Stimulated activated CD4-positive, alpha-beta T cell treated with anti-CD3 and anti-CD28 coated beads, Interleukin-1b, Interleukin-23, amount 100 ng/mL, for 24 hours (primary cell): ENCODE results near the gene CAPN10.
"Not testable (repeated sequence)": the region's sequence is repeated elsewhere in the genome, so short reads cannot be mapped to it uniquely, and the experiment has no call there.

Source experiments
- DNase-seq, 4 experiments: peaks; one replicate each; pipeline ENCODE4 v3.0.0-alpha.2; 2020; ENCODE audit warnings: low read depth in 4 of 4, low spot score in 1 of 4

The CAPN10 gene

DNA sequence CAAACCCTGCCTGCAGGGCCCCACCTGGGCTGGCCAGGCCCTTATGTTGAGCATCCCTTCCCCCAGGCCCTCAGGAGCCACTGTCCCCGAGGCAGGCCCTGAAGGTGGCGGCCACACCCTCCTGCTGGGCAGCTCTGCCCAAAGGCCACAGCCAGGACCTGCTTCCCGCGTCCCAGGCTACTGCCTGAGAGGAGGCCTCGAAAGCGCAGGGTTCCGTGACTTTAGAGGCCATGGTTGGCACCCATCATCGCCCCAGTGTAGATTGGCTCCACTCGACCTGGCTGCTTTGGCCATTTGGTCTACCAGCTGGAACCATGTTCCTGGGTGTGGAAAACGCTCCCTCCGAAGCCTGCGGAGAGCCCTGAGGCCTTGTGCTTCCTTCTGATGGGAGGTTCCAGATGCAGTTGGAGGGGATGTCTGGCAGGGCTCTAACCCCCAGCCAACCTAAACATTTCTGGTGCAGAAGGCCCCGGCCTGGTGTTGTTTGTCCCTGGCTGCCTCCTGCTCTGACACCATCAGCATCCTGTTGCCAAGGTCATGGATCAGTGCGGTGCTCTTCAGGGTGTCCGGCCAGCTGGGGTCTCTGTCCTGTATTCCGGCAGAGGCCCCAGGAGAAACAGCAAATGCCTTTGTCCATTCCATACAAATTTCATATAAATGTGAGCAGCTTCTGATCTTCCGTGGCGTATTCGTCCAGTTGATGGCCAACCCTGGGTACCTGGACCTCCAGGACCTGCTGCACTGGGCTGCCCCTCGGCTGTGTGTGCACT lies 14.7 kb downstream of the CAPN10 start:
- DNase-seq = no peak

DNA sequence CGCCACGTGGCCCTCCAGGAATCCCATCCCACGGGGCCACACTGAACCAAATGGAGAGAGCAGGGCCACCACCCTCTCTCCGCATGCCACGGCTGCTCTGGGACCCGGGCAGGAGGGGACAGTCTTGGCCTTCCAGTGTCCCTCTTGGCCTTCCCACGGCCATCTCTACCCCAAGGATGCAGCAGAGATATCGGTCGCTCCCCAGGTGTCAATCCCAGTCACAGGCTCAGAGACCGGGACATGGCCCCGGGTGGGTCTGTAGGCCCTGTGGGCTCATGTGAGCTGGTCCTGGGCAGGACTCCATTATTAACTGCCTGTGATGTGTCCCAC lies 15.3 kb downstream of the CAPN10 start:
- DNase-seq = no peak

DNA sequence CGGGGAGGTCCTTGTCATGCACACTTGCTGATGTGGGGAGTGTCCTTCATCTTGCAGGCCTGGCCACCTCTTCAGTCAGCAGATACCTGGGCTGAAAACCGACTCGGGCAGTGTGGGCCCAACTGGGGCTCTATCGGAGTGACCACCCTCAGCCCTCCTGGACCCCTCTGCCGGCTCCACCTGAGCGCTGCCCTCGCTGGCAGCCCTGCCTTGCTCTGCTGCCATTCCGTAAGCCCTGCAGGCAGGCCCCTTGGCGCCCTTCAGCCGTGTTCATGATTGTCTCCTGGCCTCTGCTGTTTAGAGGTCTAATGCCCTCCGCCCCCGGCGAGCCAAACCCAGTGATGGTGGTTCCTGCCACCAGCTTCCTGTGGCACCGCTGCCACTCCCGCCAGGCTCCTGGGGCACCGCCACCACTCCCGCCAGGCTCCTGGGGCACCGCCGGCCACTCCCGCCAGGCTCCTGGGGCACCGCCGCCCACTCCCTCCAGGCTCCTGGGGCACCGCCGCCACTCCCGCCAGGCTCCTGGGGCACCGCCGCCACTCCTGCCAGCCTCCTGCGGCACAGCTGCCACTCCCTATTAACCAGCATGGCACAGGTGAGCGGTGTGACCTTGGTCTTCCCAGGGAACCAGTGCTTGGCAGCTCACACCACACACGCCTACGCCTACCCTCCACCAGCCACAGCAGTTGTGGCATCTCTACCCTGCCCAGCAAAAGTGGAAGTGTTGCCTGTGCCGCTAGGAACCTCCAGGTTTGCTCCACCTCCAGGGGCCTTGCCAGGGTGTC lies 15.9 kb downstream of the CAPN10 start:
- no peak for DNase-seq

DNA sequence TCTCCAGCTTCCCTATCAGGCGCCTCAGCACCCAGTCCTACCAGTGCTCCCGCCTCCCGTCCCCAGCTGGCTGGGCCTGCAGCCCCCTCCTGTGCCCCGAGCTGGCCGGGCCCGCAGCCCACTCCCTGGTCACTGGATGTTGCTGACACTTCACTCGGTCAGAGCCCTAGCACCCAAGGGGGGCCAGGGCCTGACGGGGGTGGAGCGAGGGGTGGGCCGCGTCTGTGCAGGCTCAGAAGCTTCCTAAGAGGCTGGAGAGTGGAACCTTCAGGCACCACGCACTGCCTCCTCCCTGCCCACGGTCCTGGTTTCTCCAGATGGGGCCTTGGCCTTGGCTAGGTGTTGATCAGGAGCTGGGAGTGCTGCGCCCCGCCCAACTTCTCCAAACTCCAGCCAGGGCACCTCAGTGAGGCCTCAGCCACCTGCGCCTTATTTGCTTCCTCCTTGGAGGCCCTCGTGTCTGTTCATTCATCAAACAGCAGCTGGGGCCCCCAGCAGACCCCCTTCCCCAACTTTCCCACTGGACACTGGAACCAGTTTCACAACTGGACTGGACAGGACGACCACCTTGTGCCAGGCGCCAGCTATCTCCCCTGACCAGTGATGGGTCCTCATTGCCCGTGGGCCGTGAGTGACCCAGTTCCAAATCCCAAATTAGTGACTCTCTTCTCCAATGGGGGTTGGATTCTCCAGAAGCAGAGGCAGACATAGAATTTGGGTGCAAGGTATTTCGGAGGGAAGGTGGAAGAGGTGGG lies 16.7 kb downstream of the CAPN10 start:
- no peak for DNase-seq

DNA sequence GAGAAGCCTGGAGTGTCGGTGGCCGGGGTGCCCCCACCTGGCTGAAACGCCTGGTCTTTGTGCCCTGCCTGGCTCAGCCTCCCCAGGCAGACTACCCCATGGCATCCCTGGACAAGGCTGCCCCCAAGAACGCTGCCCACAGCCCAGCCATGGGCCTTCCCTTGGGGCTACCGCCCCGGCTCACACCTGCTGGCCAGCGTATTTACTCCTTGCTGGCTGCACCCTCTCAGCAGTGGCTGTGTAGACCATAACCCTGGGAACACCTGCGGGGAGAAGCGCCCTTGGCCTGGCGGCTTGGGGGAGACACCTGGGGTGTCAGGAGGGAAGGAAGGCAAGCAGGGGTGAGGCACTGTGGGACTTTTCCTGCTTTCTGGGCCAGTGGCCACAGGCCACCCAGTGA lies 17.3 kb downstream of the CAPN10 start:
- no peak for DNase-seq

DNA sequence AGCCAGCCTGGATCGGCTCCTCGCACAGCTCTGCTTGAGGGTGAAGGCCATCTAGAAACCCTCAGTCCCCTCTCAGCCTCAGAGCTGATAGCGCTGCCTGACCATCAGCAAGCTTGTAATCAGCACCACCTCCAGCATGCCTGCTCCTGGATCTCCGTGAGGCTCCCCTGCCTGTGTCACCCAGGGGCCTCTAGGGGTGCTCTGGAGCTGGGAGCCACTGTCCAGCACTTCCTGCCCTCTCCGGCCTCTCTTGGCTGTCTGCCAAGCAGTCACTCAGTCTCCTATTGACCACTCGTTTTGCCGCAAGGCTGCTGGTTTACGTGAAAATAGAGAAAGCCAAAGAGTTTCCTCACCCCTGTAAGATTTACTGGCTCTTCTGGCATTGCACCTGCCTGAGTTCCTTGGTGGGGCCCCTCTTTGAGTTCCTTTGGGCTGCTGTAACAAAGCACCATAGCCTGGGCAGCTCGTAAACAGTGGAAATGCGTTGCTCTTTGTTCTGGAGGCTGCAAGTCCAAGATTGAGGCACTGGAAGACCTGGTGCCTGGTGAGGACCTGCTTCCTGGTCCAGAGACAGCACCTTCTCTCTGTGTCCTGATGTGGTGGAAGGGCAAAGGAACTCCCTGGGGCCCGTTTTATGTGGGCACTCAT lies 17.9 kb downstream of the CAPN10 start:
- no peak for DNase-seq

DNA sequence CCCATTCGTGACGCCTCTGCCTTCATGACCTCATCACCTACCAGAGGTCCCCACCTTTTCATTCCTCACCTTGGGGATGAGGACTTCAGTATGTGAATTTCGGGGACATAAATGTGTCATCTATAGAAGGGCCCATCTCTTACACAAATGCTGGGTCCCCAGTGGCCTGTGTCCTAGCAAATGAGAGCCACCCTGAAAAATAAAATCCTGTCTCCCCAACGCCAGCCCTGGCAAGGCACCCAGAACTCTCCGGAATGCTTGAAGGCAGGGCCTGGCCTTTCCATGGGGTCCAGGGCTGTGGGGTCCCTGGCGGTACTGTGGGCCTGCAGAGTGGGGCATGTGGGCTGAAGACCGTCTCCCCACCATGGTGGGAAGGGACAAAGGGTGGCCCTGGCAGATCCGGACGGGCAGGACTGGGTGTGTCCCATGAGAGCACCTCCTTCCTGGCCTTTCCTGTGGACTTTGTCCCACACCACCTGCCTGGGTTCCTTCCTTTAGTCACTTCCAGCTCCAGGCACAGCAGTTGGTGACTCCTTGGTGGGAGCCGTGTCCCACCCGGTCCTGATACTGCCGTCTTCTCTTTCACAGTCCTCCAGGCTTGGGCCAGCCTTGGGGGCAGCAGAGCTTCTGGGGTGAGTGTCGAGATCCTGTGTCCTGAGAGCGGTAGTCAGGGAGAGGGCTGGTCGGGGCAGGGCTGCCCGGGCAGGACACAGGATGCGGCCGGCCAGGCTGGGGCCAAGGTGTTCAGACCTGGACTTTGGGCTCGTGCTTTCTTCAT lies 18.6 kb downstream of the CAPN10 start:
- no peak for DNase-seq

DNA sequence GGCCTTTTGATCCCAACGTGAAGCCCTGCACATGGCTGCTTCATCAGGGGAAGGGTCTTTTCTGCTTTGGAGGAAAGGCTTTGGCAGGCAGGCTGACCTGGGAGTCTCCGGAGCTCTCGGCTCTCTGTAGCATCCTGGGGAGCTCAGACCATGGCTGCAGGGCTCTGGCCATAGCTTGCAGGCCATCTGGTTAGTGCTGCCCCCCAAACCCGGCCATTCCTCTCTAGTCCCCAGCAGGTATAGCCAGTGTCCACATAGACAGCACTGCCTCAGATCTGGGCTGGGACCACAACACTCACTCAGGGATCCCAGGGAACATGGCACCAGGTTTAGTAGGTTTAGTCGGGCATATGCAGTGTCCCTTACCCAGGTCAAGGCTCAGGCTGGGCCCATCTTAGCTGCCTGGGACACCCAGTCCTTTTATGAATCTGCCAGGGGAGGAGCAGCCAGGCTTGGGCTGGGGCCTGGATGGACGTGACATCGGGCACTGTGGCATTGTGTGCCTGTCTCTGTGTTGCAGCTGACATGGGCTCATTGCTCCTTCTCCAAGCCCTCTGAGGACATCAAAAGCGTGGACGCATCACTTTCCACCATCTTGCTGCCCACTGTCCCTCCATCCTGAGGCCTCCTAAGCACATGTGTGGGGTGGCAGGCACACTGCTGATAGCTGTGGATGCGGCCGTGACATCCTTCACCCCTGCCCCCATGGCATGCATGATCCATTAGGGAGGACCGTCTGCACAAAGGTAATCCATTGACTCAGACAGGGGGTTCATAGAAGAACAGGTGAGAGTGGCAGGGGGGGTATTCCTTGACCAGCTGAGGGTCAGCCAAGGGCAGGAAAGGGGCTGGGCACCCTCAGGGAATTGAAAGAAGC lies 19.6 kb downstream of the CAPN10 start:
- DNase-seq = no peak

DNA sequence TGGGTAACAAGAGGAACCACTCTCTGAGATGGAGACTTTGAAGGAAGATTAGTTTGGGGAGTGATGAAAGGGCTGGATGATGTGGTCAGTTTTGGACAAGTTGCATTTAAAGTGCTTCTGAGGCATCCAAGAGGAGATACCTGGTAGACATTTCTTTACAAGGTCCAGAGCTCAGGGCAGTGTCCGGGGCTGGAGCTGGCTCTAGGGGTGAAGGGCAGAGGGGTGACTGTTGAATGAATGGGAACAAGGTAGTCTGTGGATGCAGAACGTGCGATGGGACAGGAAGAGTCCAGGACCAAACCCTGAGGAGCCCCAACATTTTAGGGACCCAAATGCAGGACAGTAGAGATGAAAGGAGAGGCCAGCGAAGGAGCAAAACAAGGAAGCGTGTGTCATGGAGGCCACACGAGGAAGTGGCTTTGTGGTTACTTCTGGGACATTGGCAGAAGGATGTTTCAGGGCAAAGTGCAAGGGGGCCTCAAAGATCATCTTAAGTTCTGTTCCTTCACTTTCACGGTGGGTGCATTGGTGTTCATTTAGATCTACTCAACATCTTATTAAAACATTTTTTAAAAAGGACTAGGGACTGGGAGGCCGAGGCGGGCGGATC lies 25.2 kb downstream of the CAPN10 start:
- DNase-seq = no peak

DNA sequence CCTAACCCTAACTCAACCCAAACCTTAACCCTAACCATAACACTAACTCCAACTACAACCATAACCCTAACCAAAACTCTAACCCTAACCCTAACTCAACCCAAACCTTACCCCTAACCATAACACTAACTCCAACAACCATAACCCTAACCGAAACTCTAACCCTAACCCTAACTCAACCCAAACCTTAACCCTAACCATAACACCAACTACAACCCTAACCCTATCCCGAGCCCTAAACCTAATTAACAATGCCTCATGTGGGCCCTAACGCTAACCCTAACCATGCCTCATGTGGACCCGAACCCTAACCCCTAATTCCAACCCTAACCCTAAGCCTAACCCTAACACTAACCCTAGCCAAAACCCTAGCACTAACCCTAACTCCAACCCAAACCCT lies 27.2 kb downstream of the CAPN10 start:
- no peak for DNase-seq

DNA sequence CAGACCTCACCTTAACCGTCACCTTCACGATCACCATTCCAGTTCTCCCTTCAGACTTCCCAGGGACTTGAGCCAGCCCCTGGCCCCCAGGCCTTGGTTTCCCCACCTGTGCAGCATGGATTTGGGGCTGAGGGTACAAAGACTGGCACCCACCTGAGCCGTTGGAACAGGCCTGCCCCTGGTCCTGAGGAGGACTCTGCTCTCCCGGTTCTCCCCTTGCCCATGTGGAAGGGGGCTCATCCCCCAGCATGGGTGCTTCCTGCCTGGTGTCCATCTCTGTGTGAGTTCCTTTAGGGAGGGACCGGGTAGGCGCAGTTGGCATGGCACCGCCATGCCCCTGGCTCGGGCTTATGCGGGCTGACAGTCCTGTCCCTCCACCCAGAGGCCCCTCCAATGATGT lies 27.9 kb downstream of the CAPN10 start:
- no peak for DNase-seq

DNA sequence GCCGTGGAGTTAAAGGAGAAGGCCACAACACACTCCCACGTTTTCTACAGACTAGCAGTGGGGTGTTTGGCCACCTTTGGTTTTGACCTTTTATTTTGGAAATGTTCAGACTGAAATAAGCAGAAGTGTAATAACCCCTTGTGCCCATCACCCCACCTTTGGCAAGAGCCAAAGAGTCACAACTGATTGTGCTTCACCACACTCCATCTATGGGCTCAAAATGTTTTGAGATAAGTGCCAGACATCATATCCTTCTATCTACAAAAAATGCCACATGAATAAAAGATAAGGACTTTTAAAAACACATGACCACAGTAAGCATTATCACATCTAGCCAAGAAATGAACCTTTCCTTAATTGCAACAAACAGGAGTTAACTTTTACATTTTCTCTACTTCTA lies 28.9 kb downstream of the CAPN10 start:
- DNase-seq = no peak

DNA sequence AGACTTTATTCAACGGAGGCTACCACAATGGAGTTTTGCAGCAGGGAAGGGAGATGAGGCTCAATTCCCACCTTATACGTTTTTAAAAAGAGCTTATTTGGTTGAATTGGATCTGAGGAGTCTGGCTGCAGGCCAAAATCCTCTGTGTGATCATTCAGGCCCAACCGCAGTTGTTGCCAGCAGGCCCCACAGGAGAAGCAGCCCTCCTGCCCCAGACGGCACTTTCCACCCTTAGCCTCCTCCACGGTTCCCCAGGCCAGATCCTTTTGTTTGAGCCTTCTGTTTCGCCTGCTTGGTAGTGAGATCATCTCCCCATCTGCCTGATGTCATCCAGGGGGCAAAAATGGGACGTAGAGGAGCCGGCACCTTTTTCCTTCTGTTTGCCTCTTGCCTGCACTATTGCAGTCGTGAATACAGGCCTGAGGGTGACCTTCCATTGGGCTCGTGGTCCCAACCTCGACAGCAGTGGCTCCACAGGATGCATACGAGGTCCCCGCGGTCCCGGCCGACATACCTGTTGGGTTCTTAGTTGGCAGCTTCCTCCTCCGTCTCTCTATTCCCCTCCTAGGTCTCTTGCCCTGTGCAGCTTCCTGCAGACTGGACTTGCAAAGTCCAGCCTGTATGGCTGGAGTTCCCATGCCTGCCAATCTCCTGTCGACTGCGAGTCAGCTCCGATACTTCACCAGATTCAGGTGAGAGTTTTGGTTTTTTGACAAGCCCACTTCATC lies 29.4 kb downstream of the CAPN10 start:
- no peak for DNase-seq

DNA sequence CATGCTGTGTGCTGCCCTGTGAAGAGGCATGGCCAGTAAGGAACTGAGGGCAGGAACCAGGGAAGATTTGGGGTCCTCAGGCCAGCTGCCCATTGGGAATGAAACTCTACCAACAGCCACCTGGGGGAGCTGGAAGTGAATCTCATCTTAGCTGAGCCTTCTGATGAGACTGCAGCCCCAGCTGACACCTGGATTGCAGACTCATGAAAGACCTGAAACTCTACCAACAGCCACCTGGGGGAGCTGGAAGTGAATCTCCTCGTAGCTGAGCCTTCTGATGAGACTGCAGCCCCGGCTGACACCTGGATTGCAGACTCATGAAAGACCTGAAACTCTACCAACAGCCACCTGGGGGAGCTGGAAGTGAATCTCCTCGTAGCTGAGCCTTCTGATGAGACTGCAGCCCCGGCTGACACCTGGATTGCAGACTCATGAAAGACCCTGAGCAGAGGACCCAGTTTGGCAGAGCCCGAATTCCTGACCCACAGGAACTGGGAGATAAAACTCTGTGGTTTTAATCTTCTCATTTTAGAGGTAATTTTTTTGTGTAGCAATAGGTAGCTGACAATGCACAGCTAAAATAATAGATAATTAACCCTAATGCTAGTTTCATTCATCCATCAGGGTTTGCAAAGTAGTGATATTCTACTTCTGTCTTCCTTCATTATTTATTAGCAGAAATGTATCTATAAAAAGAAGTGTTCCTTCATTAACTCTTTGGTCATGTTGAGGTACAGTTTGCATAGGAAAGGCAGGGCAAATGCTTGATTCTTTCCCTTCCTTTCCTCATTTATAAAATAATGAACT lies 30.5 kb downstream of the CAPN10 start:
- not testable (repeated sequence) for DNase-seq

DNA sequence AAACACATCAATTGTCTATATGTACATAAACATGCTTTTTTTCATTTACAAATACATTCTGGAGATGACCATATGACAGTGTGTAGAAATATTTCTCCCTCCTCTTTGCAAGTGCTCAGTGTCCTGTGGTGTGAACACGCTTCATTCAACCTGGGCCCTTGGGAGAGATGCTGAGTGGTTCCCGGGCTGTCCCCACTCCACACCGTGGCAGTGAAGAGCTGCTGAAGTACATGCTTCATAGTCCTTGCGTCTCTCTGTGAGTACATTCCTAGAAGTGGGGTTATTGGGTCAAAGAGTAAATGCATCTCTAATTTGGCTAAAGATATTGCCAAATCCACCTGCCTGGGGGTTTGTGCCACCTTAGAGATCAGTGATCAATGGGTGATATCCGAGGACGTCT lies 32.2 kb downstream of the CAPN10 start:
- no peak for DNase-seq

DNA sequence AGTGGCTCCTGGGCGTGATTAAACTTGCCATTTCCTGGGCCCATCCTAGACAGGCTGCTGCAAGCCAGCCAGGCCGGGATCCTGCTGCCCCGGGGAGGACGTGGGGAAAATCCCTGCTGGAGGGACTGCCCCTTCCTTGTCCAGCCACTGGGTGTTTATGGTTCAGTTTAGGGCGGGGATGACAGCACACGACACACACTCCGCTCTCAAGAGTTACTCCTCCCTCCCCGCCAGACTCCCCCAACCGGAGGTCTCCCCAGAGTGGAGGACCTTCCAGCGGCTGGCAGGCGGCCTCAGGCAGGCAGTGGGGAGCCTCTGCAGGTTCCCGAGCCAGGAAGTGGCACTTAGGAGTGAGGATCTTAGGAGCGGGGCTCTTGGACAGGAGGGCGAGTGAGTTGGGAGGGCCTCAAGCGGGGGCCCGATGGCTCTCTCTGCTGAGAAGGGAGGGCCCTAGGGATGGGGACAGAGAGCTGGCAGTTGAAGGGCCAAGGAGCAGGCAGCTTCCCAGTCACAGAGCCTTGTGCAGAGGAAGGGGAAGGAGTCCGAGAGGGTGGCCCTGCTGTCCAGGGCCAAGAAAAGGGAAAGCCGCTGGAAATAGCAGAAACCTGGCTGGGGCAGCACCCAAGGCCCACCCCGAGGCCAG lies 33.1 kb downstream of the CAPN10 start:
- DNase-seq = no peak

DNA sequence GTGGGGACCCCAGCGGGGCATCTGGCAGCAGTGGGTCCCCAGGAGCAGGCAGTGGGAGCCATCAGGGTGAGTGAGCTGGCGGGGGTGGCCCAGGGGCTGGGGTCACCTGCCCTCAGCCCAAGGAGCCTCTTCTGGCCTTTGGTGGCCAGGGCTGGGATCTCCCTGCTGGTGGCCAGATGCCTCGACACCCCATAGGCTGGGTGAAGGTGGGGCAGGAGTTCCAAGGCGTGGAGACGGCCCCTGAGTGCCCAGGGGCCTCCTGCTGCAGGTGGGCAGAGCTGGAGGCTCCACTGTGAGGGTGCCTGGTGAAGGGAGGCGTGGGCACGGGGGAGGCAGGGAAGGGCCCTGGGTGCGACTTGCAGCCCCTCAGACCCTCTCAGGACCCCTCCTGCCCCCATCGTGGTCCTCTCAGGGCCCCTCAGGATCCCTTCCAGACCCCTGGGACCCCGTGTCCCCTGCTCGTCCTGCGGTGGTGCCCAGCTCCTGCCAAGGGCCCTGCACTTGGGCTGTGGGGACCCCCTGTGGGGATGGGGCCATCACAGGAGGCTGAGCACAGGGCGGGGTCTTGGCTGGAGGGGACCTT lies 33.7 kb downstream of the CAPN10 start:
- no peak for DNase-seq
